ENCODE results near the gene CLCN2. TPM values are rescaled to one million over a fixed set of nuclear protein-coding genes. Genes with fewer than 3 reads are reported as not detected.
A peak's percentile ranks its signal among the peaks of the same experiment; 100 is the strongest.

Gene CLCN2
- total and polyA plus RNA-seq, 7 experiments from 2014 or later, result 0.91 to 6.0 (median 3.8) TPM

GRCh38 chr3:184381261-184382224 lies 20.1 kb upstream of the CLCN2 start:
- ChIA-PET CTCF (no interaction called here), POLR2A (no interaction called here)
- Mint-ChIP-seq H3K36me3 (peaks cover 0 to 1% (median 0%) of the 10 kb centered on the region in 5 donors), H3K27me3 (peaks cover 33 to 75% (median 40%) of the 10 kb centered on the region in 5 donors), H3K4me1 (peaks cover 0 to 15% (median 8%) of the 10 kb centered on the region in 7 donors), H3K4me3 (peak overlapping the region; percentile 36 to 84 (median 72)), H3K27ac (no peak overlapping the region), H3K9me3 (no peaks in the 10 kb centered on the region)
- intact Hi-C loops (cut with micrococcal nuclease), result no loop called here
- Histone ChIP-seq H3K27ac (ENCODE audit: low read depth, low read length) (no peak overlapping the region), H3K27me3 (ENCODE audit: control insufficient read depth in 2 of 2, insufficient read depth in 2 of 2, low read length in 2 of 2) (peaks cover 0 to 9% of the 10 kb centered on the region in 2 donors), H3K36me3 (ENCODE audit: control insufficient read depth in 2 of 3, insufficient read depth in 3 of 3, low read length in 3 of 3) (no peaks in the 10 kb centered on the region), H3K9me3 (ENCODE audit: control insufficient read depth in 2 of 3, low read length in 3 of 3) (no peaks in the 10 kb centered on the region), H3K4me1 (ENCODE audit: control insufficient read depth in 2 of 2, insufficient read depth in 2 of 2, low read length in 2 of 2) (peaks cover 4 to 5% of the 10 kb centered on the region in 2 donors), H3K4me3 (ENCODE audit: low read length) (peak overlapping the region; percentile 36)
- no peak for DNase-seq
- ATAC-seq, result peak; percentile 34

GRCh38 chr3:184380627-184381260 lies 19.3 kb upstream of the CLCN2 start:
- POLR2A ChIA-PET, result interaction anchor here (1.6 kb wide), 1 partner anchor 13 kb away, joined by 4 read pairs; no protein-coding TSS in a partner anchor
- Mint-ChIP-seq H3K27ac (no peak overlapping the region), H3K9me3 (peaks cover 0 to under 1% (median 0%) of the 10 kb centered on the region in 11 donors), H3K4me1 (peaks cover 0 to 15% (median 8%) of the 10 kb centered on the region in 7 donors), H3K4me3 (peak overlapping the region; percentile 50 to 84 (median 76)), H3K27me3 (peaks cover 34 to 79% (median 42%) of the 10 kb centered on the region in 5 donors), H3K36me3 (peaks cover 0 to 1% (median 0%) of the 10 kb centered on the region in 5 donors)
- intact Hi-C loops (cut with micrococcal nuclease), result no loop called here
- Histone ChIP-seq H3K27ac (ENCODE audit: low read depth, low read length) (no peak overlapping the region), H3K36me3 (ENCODE audit: control insufficient read depth in 2 of 3, insufficient read depth in 3 of 3, low read length in 3 of 3) (no peaks in the 10 kb centered on the region), H3K4me1 (ENCODE audit: control insufficient read depth in 2 of 2, insufficient read depth in 2 of 2, low read length in 2 of 2) (peaks cover 4 to 5% of the 10 kb centered on the region in 2 donors), H3K9me3 (ENCODE audit: control insufficient read depth in 2 of 3, low read length in 3 of 3) (no peaks in the 10 kb centered on the region), H3K27me3 (ENCODE audit: control insufficient read depth in 2 of 2, insufficient read depth in 2 of 2, low read length in 2 of 2) (peaks cover 0 to 9% of the 10 kb centered on the region in 2 donors), H3K4me3 (ENCODE audit: low read length) (peak overlapping the region; percentile 36)
- CTCF ChIA-PET, result interaction anchor here (0.8 kb wide), 1 partner anchor 9 kb away, joined by 4 read pairs; no protein-coding TSS in a partner anchor
- DNase-seq, result no peak
- ATAC-seq, result peak; percentile 20

GRCh38 chr3:184380185-184380626 lies 18.8 kb upstream of the CLCN2 start:
- CTCF ChIA-PET, result interaction anchor here (0.8 kb wide), 1 partner anchor 8 kb away, joined by 4 read pairs; no protein-coding TSS in a partner anchor

GRCh38 chr3:184379358-184380184 lies 18.2 kb upstream of the CLCN2 start, which contains the start of gene CHRD:
Gene CHRD (plus strand): TSS chr3:184380054. CDS start chr3:184380319, 265 bp downstream.
- ATAC-seq (no peak), DNase-seq (no peak)
- Mint-ChIP-seq H3K9me3 (peaks cover 0 to 3% (median 0%) of the 10 kb centered on the region in 11 donors), H3K4me3 (peak within 1 kb of the TSS; percentile 72 to 85 (median 81)), H3K27ac (no peak within 1 kb of the TSS), H3K27me3 (peaks cover 38 to 84% (median 48%) of the 10 kb centered on the region in 5 donors), H3K4me1 (peaks cover 0 to 15% (median 8%) of the 10 kb centered on the region in 7 donors), H3K36me3 (peaks cover 0 to 1% (median 0%) of the 10 kb centered on the region in 5 donors)
- POLR2A ChIA-PET, result interaction anchor here (0.7 to 1.6 kb wide), 2 partner anchors 12 to 18 kb away, joined by 3 to 4 read pairs; partner anchors contain the start of genes CLCN2 and POLR2H
- H3K4me1 ChIP-seq (ENCODE audit: control insufficient read depth in 2 of 2, insufficient read depth in 2 of 2, low read length in 2 of 2), result peaks cover 4 to 5% of the 10 kb centered on the region in 2 donors
- H3K9me3 ChIP-seq (ENCODE audit: control insufficient read depth in 2 of 3, low read length in 3 of 3), result no peaks in the 10 kb centered on the region
- H3K36me3 ChIP-seq (ENCODE audit: control insufficient read depth in 2 of 3, insufficient read depth in 3 of 3, low read length in 3 of 3), result no peaks in the 10 kb centered on the region
- intact Hi-C loops (cut with micrococcal nuclease), result no loop called here
- CTCF ChIA-PET, result no interaction called here
- H3K27ac ChIP-seq (ENCODE audit: low read depth, low read length), result no peak within 1 kb of the TSS
- H3K4me3 ChIP-seq (ENCODE audit: low read length), result peak within 1 kb of the TSS; percentile 36
- peaks cover 0 to 9% of the 10 kb centered on the region in 2 donors for H3K27me3 ChIP-seq (ENCODE audit: control insufficient read depth in 2 of 2, insufficient read depth in 2 of 2, low read length in 2 of 2)

More at GRCh38 chr3:184380185-184380626, 18.8 kb upstream of the CLCN2 start:
- Mint-ChIP-seq H3K27me3 (peaks cover 38 to 82% (median 48%) of the 10 kb centered on the region in 5 donors), H3K4me1 (peaks cover 0 to 15% (median 8%) of the 10 kb centered on the region in 7 donors), H3K36me3 (peaks cover 0 to 1% (median 0%) of the 10 kb centered on the region in 5 donors), H3K27ac (no peak overlapping the region), H3K4me3 (peak overlapping the region in 2 of 10 donors; percentile 80 to 81), H3K9me3 (peaks cover 0 to 3% (median 0%) of the 10 kb centered on the region in 11 donors)
- intact Hi-C loops (cut with micrococcal nuclease), result no loop called here
- H3K9me3 ChIP-seq (ENCODE audit: control insufficient read depth in 2 of 3, low read length in 3 of 3), result no peaks in the 10 kb centered on the region
- H3K4me3 ChIP-seq (ENCODE audit: low read length), result no peak overlapping the region
- H3K27me3 ChIP-seq (ENCODE audit: control insufficient read depth in 2 of 2, insufficient read depth in 2 of 2, low read length in 2 of 2), result peaks cover 0 to 9% of the 10 kb centered on the region in 2 donors
- ATAC-seq, result peak; percentile 31
- peak in 1 of 9 donors; percentile 18 for DNase-seq
- no peaks in the 10 kb centered on the region for H3K36me3 ChIP-seq (ENCODE audit: control insufficient read depth in 2 of 3, insufficient read depth in 3 of 3, low read length in 3 of 3)
- no peak overlapping the region for H3K27ac ChIP-seq (ENCODE audit: low read depth, low read length)
- peaks cover 4 to 5% of the 10 kb centered on the region in 2 donors for H3K4me1 ChIP-seq (ENCODE audit: control insufficient read depth in 2 of 2, insufficient read depth in 2 of 2, low read length in 2 of 2)
- POLR2A ChIA-PET, result interaction anchor here (1.6 kb wide), 1 partner anchor 12 kb away, joined by 4 read pairs; no protein-coding TSS in a partner anchor

- Mint-ChIP-seq H3K36me3 (peaks cover 0 to 1% (median 0%) of the 10 kb centered on the region in 5 donors), H3K27ac (no peak overlapping the region), H3K4me1 (peaks cover 0 to 15% (median 8%) of the 10 kb centered on the region in 7 donors), H3K9me3 (peaks cover 0 to 3% (median 0%) of the 10 kb centered on the region in 11 donors), H3K27me3 (peaks cover 33 to 81% (median 42%) of the 10 kb centered on the region in 5 donors), H3K4me3 (peak overlapping the region; percentile 59 to 85 (median 74))
- H3K36me3 ChIP-seq (ENCODE audit: control insufficient read depth in 2 of 3, insufficient read depth in 3 of 3, low read length in 3 of 3), result no peaks in the 10 kb centered on the region
- ATAC-seq, result no peak
- no peak for DNase-seq
- intact Hi-C loops (cut with micrococcal nuclease), result no loop called here
- CTCF ChIA-PET, result no interaction called here
- peaks cover 0 to 9% of the 10 kb centered on the region in 2 donors for H3K27me3 ChIP-seq (ENCODE audit: control insufficient read depth in 2 of 2, insufficient read depth in 2 of 2, low read length in 2 of 2)
- no peak overlapping the region for H3K27ac ChIP-seq (ENCODE audit: low read depth, low read length)
- POLR2A ChIA-PET, result interaction anchor here (0.7 to 1.6 kb wide), 2 partner anchors 11 to 17 kb away, joined by 3 to 4 read pairs; partner anchors contain the start of genes CLCN2 and POLR2H
- H3K4me3 ChIP-seq (ENCODE audit: low read length), result no peak overlapping the region
- peaks cover 4 to 5% of the 10 kb centered on the region in 2 donors for H3K4me1 ChIP-seq (ENCODE audit: control insufficient read depth in 2 of 2, insufficient read depth in 2 of 2, low read length in 2 of 2)
- H3K9me3 ChIP-seq (ENCODE audit: control insufficient read depth in 2 of 3, low read length in 3 of 3), result no peaks in the 10 kb centered on the region
These were observed 17.4 kb upstream of the CLCN2 start for GRCh38 chr3:184378651-184379357.

Data from naive thymus-derived CD4-positive, alpha-beta T cell (primary cell).